BE2C (cell line): ENCODE data around the gene SYVN1.

Experiments
- DNase-seq: peaks from one replicate; pipeline ENCODE4 v3.0.0-alpha.2; 2020
- H3K27me3 ChIP-seq: fragments of 250-450 bp; sonication (Bioruptor Pico); 2 replicates; pipeline ENCODE4 v1.5.1; 2020; ENCODE audit warnings: mild to moderate bottlenecking
- H3K36me3 ChIP-seq: fragments of 250-450 bp; sonication (Bioruptor Pico); 2 replicates; pipeline ENCODE4 v1.5.1; 2020; ENCODE audit warnings: mild to moderate bottlenecking
- H3K4me1 ChIP-seq: fragments of 250-450 bp; sonication (Bioruptor Pico); 2 replicates; pipeline ENCODE4 v1.5.1; 2020
- H3K4me3 ChIP-seq: 2 replicates; pipeline ENCODE4 v1.5.1; 2011; ENCODE audit warnings: low read depth, low read length
- H3K9me3 ChIP-seq: fragments of 250-450 bp; sonication (Bioruptor Pico); 2 replicates; pipeline ENCODE4 v1.5.1; 2020
- CTCF ChIP-seq: IDR thresholded peaks from 2 replicates; pipeline ENCODE4 v1.5.1; 2012; ENCODE audit warnings: mild to moderate bottlenecking, low read depth, low read length

SYVN1 gene

GRCh38 chr11:65163684-65164083 is 29.4 kb upstream of the SYVN1 start:
- Histone ChIP-seq H3K9me3 (no peaks in the 10 kb centered on the region), H3K4me3 (no peak overlapping the region), H3K4me1 (no peaks in the 10 kb centered on the region), H3K27me3 (no peaks in the 10 kb centered on the region), H3K36me3 (no peaks in the 10 kb centered on the region)
- no peak for DNase-seq
- no peak for TF ChIP-seq CTCF

GRCh38 chr11:65160643-65161042 is 26.3 kb upstream of the SYVN1 start:
- no peak for TF ChIP-seq CTCF
- H3K4me1 ChIP-seq = no peaks in the 10 kb centered on the region
- no peaks in the 10 kb centered on the region for H3K36me3 ChIP-seq
- no peaks in the 10 kb centered on the region for H3K27me3 ChIP-seq
- no peak for DNase-seq
- no peaks in the 10 kb centered on the region for H3K9me3 ChIP-seq
- H3K4me3 ChIP-seq = no peak overlapping the region

GRCh38 chr11:65159012-65159411 is 24.7 kb upstream of the SYVN1 start:
- Histone ChIP-seq H3K9me3 (no peaks in the 10 kb centered on the region), H3K4me3 (no peak overlapping the region), H3K27me3 (no peaks in the 10 kb centered on the region), H3K36me3 (no peaks in the 10 kb centered on the region), H3K4me1 (no peaks in the 10 kb centered on the region)
- DNase-seq = no peak
- TF ChIP-seq CTCF = no peak

GRCh38 chr11:65157336-65157735 is 23.0 kb upstream of the SYVN1 start:
- no peak for DNase-seq
- no peak overlapping the region for H3K4me3 ChIP-seq
- no peaks in the 10 kb centered on the region for H3K27me3 ChIP-seq
- TF ChIP-seq CTCF = no peak
- no peaks in the 10 kb centered on the region for H3K9me3 ChIP-seq
- no peaks in the 10 kb centered on the region for H3K36me3 ChIP-seq
- H3K4me1 ChIP-seq = no peaks in the 10 kb centered on the region

GRCh38 chr11:65156926-65157325 is 22.6 kb upstream of the SYVN1 start:
- H3K4me3 ChIP-seq = no peak overlapping the region
- DNase-seq = no peak
- H3K4me1 ChIP-seq = no peaks in the 10 kb centered on the region
- no peaks in the 10 kb centered on the region for H3K9me3 ChIP-seq
- no peak for TF ChIP-seq CTCF
- H3K27me3 ChIP-seq = no peaks in the 10 kb centered on the region
- H3K36me3 ChIP-seq = no peaks in the 10 kb centered on the region

- DNase-seq = no peak
- TF ChIP-seq CTCF = no peak
- no peaks in the 10 kb centered on the region for H3K9me3 ChIP-seq
- H3K4me1 ChIP-seq = no peaks in the 10 kb centered on the region
- no peaks in the 10 kb centered on the region for H3K27me3 ChIP-seq
- no peaks in the 10 kb centered on the region for H3K36me3 ChIP-seq
- H3K4me3 ChIP-seq = no peak overlapping the region
These were observed 21.9 kb upstream of the SYVN1 start for GRCh38 chr11:65156256-65156655.
